Liver (tissue), 3 donors: ENCODE results near the gene STRIP2.

Experiments used
- ATF3 ChIP-seq: IDR thresholded peaks from 2 replicates; pipeline ENCODE4 v1.6.1; 2016; ENCODE audit warnings: antibody characterized with exemption
- EGR1 ChIP-seq, 2 donors: IDR thresholded peaks; 2 replicates each; pipeline ENCODE4 v1.6.1; 2016 to 2018; ENCODE audit warnings: antibody characterized with exemption in 2 of 2, low read depth in 2 of 2
- FOXA1 ChIP-seq: IDR thresholded peaks from 2 replicates; pipeline ENCODE4 v1.6.1; 2016; ENCODE audit warnings: antibody characterized with exemption
- GABPA ChIP-seq, 2 donors: IDR thresholded peaks in 1 of 2; conservative IDR thresholded peaks in 1 of 2; 2 replicates each; pipeline ENCODE4 v1.6.1; 2016; ENCODE audit warnings: antibody characterized with exemption in 2 of 2, mild to moderate bottlenecking in 1 of 2, moderate library complexity in 1 of 2
- HNF4A ChIP-seq, 2 donors: conservative IDR thresholded peaks; 2 replicates each; pipeline ENCODE4 v1.6.1; 2016; ENCODE audit warnings: antibody characterized with exemption in 2 of 2, mild to moderate bottlenecking in 2 of 2
- JUND ChIP-seq, 2 donors: IDR thresholded peaks; 2 replicates each; pipeline ENCODE4 v1.6.1; 2016; ENCODE audit warnings: antibody characterized with exemption in 2 of 2
- RAD21 ChIP-seq, 2 donors: IDR thresholded peaks; 2 replicates each; pipeline ENCODE4 v1.6.1; 2016; ENCODE audit warnings: antibody characterized with exemption in 2 of 2, mild to moderate bottlenecking in 2 of 2
- RXRA ChIP-seq, 2 donors: IDR thresholded peaks; 2 replicates each; pipeline ENCODE4 v1.6.1; 2017 to 2018; ENCODE audit warnings: antibody characterized with exemption in 2 of 2, mild to moderate bottlenecking in 1 of 2
- SP1 ChIP-seq: IDR thresholded peaks from 2 replicates; pipeline ENCODE4 v1.6.1; 2018; ENCODE audit warnings: antibody characterized with exemption, mild to moderate bottlenecking
- TAF1 ChIP-seq: conservative IDR thresholded peaks from 2 replicates; pipeline ENCODE4 v1.6.1; 2016; ENCODE audit warnings: antibody characterized with exemption, mild to moderate bottlenecking
- YY1 ChIP-seq: IDR thresholded peaks from 2 replicates; pipeline ENCODE4 v1.6.1; 2016; ENCODE audit warnings: antibody characterized with exemption, mild to moderate bottlenecking
- TF ChIP-seq, protein P1 (sequence below): fragments of 150-350 bp; IDR thresholded peaks from 2 replicates; pipeline ENCODE4 v1.5.1; 2017; ENCODE audit warnings: improper control_type of control experiment, low read depth, low read length; ENCODE audit not compliant: missing input control
- TF ChIP-seq, protein P2 (sequence below): IDR thresholded peaks from 2 replicates; pipeline ENCODE4 v1.6.1; 2016; ENCODE audit warnings: antibody characterized with exemption, mild to moderate bottlenecking
- TF ChIP-seq, protein P3 (sequence below): IDR thresholded peaks from 2 replicates; pipeline ENCODE4 v1.6.1; 2016; ENCODE audit warnings: antibody characterized with exemption
- donor health status: healthy.
- donor health status: healthy.

- TF ChIP-seq, protein P1, sequence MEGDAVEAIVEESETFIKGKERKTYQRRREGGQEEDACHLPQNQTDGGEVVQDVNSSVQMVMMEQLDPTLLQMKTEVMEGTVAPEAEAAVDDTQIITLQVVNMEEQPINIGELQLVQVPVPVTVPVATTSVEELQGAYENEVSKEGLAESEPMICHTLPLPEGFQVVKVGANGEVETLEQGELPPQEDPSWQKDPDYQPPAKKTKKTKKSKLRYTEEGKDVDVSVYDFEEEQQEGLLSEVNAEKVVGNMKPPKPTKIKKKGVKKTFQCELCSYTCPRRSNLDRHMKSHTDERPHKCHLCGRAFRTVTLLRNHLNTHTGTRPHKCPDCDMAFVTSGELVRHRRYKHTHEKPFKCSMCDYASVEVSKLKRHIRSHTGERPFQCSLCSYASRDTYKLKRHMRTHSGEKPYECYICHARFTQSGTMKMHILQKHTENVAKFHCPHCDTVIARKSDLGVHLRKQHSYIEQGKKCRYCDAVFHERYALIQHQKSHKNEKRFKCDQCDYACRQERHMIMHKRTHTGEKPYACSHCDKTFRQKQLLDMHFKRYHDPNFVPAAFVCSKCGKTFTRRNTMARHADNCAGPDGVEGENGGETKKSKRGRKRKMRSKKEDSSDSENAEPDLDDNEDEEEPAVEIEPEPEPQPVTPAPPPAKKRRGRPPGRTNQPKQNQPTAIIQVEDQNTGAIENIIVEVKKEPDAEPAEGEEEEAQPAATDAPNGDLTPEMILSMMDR, result no peak
- TF ChIP-seq RAD21 (IDR thresholded peaks at IDR 0.05) (no peak), JUND (IDR thresholded peaks at IDR 0.05) (no peak), SP1 (no peak), TAF1 (no peak), RXRA (IDR thresholded peaks at IDR 0.05) (no peak), EGR1 (IDR thresholded peaks at IDR 0.05; ENCODE audit: low read depth in 2 of 2) (no peak), GABPA (IDR thresholded peaks at IDR 0.05 in 1 of 2, conservative IDR thresholded peaks at IDR 0.05 in 1 of 2) (no peak), FOXA1 (no peak), YY1 (no peak), HNF4A (conservative IDR thresholded peaks at IDR 0.05) (no peak), ATF3 (no peak)
- TF ChIP-seq, protein P2, sequence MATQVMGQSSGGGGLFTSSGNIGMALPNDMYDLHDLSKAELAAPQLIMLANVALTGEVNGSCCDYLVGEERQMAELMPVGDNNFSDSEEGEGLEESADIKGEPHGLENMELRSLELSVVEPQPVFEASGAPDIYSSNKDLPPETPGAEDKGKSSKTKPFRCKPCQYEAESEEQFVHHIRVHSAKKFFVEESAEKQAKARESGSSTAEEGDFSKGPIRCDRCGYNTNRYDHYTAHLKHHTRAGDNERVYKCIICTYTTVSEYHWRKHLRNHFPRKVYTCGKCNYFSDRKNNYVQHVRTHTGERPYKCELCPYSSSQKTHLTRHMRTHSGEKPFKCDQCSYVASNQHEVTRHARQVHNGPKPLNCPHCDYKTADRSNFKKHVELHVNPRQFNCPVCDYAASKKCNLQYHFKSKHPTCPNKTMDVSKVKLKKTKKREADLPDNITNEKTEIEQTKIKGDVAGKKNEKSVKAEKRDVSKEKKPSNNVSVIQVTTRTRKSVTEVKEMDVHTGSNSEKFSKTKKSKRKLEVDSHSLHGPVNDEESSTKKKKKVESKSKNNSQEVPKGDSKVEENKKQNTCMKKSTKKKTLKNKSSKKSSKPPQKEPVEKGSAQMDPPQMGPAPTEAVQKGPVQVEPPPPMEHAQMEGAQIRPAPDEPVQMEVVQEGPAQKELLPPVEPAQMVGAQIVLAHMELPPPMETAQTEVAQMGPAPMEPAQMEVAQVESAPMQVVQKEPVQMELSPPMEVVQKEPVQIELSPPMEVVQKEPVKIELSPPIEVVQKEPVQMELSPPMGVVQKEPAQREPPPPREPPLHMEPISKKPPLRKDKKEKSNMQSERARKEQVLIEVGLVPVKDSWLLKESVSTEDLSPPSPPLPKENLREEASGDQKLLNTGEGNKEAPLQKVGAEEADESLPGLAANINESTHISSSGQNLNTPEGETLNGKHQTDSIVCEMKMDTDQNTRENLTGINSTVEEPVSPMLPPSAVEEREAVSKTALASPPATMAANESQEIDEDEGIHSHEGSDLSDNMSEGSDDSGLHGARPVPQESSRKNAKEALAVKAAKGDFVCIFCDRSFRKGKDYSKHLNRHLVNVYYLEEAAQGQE, result no peak
- TF ChIP-seq, protein P3, sequence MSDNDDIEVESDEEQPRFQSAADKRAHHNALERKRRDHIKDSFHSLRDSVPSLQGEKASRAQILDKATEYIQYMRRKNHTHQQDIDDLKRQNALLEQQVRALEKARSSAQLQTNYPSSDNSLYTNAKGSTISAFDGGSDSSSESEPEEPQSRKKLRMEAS, result no peak
These were observed 19.4 kb downstream of the STRIP2 start for GRCh38 chr7:129453510-129454248.
